ENCODE measurements around the gene MSH3.
A peak's percentile ranks its signal among the peaks of the same experiment; 100 is the strongest.
"Not testable (repeated sequence)": the region's sequence is repeated elsewhere in the genome, so short reads cannot be mapped to it uniquely, and the experiment has no call there.

The MSH3 gene

GRCh38 chr5:80759866-80760577 is 105.6 kb downstream of the MSH3 start:
- no peak for DNase-seq

GRCh38 chr5:80760680-80761079 is 106.2 kb downstream of the MSH3 start:
- DNase-seq = no peak

GRCh38 chr5:80761176-80761575 is 106.7 kb downstream of the MSH3 start:
- DNase-seq = no peak

GRCh38 chr5:80761966-80762365 is 107.5 kb downstream of the MSH3 start:
- DNase-seq = no peak

- DNase-seq = no peak
These were observed 108.1 kb downstream of the MSH3 start for GRCh38 chr5:80762573-80762972.

GRCh38 chr5:80763211-80763610 is 108.8 kb downstream of the MSH3 start:
- no peak for DNase-seq

- DNase-seq = no peak
These were observed 109.6 kb downstream of the MSH3 start for GRCh38 chr5:80763873-80764647.

GRCh38 chr5:80764786-80765185 is 110.3 kb downstream of the MSH3 start:
- DNase-seq = no peak

GRCh38 chr5:80777347-80778287 is 123.2 kb downstream of the MSH3 start:
- no peak for DNase-seq

- DNase-seq = no peak
These were observed 125.6 kb downstream of the MSH3 start for GRCh38 chr5:80780024-80780423.

GRCh38 chr5:80780761-80781285 is 126.4 kb downstream of the MSH3 start:
- no peak for DNase-seq

GRCh38 chr5:80781356-80781755 is 126.9 kb downstream of the MSH3 start:
- DNase-seq = no peak

GRCh38 chr5:80782626-80783025 is 128.2 kb downstream of the MSH3 start:
- DNase-seq = no peak

GRCh38 chr5:80783751-80784150 is 129.3 kb downstream of the MSH3 start:
- not testable (repeated sequence) for DNase-seq

- no peak for DNase-seq
These were observed 130.0 kb downstream of the MSH3 start for GRCh38 chr5:80784451-80784850.

GRCh38 chr5:80789319-80790016 is 135.0 kb downstream of the MSH3 start:
- peak; percentile 31 to 42 for DNase-seq

GRCh38 chr5:80790698-80791097 is 136.2 kb downstream of the MSH3 start:
- no peak for DNase-seq

- DNase-seq = no peak
These were observed 138.9 kb downstream of the MSH3 start for GRCh38 chr5:80793354-80793753.

GRCh38 chr5:80796846-80797245 is 142.4 kb downstream of the MSH3 start:
- no peak for DNase-seq

GRCh38 chr5:80797428-80798024 is 143.1 kb downstream of the MSH3 start:
- DNase-seq = no peak

GRCh38 chr5:80798166-80798565 is 143.7 kb downstream of the MSH3 start:
- DNase-seq = no peak

- DNase-seq = no peak
These were observed 144.2 kb downstream of the MSH3 start for GRCh38 chr5:80798633-80799032.
